Measurements from ENCODE around the gene MEX3B. TPM values are rescaled to one million over a fixed set of nuclear protein-coding genes. Genes with fewer than 3 reads are reported as not detected.
"Not testable (repeated sequence)": the region's sequence is repeated elsewhere in the genome, so short reads cannot be mapped to it uniquely, and the experiment has no call there.

Gene MEX3B
- total RNA-seq, 2 experiments from 2014 or later, result 5.8 to 8.7 TPM

- no peaks in the 10 kb centered on the region for H3K9me2 ChIP-seq (ENCODE audit: insufficient read depth, low read length)
- H3K9me3 ChIP-seq (ENCODE audit: low read length), result no peaks in the 10 kb centered on the region
- ChIA-PET CTCF (ENCODE audit: unreplicated experiment) (no interaction called here), POLR2A (interaction anchor here (0.7 kb wide), 1 partner anchor 109 kb away, joined by 3 read pairs; no protein-coding TSS in a partner anchor)
- no peak overlapping the region for H3K4me2 ChIP-seq (ENCODE audit: low read length)
- H2AFZ ChIP-seq (ENCODE audit: low read length), result no peak overlapping the region
- H3K27ac ChIP-seq (ENCODE audit: low read depth, low read length, poor library complexity, severe bottlenecking), result no peak overlapping the region
- H3K4me1 ChIP-seq (ENCODE audit: insufficient read depth, low read length, poor library complexity, severe bottlenecking), result no peaks in the 10 kb centered on the region
- DNase-seq (ENCODE audit: low spot score), result no peak
- H3K79me2 ChIP-seq (ENCODE audit: insufficient read depth, low read depth, low read length), result no peaks in the 10 kb centered on the region
- no peak overlapping the region for H3K4me3 ChIP-seq (ENCODE audit: low read depth, low read length, poor library complexity, severe bottlenecking)
- intact Hi-C loops (cut with micrococcal nuclease; ENCODE audit: unreplicated experiment), result no loop called here
- no TSS peak for BruUV-seq (replicated peaks)
- H3K36me3 ChIP-seq (ENCODE audit: insufficient read depth, low read length), result no peaks in the 10 kb centered on the region
- TF ChIP-seq EZH2phosphoT487 (IDR thresholded peaks at IDR 0.05; ENCODE audit: borderline replicate concordance, low read depth, low read length), result no peak
- H4K20me1 ChIP-seq (ENCODE audit: insufficient read depth, low read length), result no peaks in the 10 kb centered on the region
Observed at GRCh38 chr15:82031871-82032270, 13.9 kb downstream of the MEX3B start.

GRCh38 chr15:82030176-82030575 is 15.6 kb downstream of the MEX3B start:
- ChIA-PET CTCF (ENCODE audit: unreplicated experiment) (no interaction called here), POLR2A (interaction anchor here (0.8 to 1.4 kb wide), 2 partner anchors 15 to 288 kb away, joined by 3 to 16 read pairs; partner anchors contain the start of gene MEX3B)
- H4K20me1 ChIP-seq (ENCODE audit: insufficient read depth, low read length), result no peaks in the 10 kb centered on the region
- intact Hi-C loops (cut with micrococcal nuclease; ENCODE audit: unreplicated experiment), result no loop called here
- no peaks in the 10 kb centered on the region for H3K79me2 ChIP-seq (ENCODE audit: insufficient read depth, low read depth, low read length)
- no peak overlapping the region for H2AFZ ChIP-seq (ENCODE audit: low read length)
- no peak overlapping the region for H3K4me2 ChIP-seq (ENCODE audit: low read length)
- H3K36me3 ChIP-seq (ENCODE audit: insufficient read depth, low read length), result no peaks in the 10 kb centered on the region
- H3K9me2 ChIP-seq (ENCODE audit: insufficient read depth, low read length), result no peaks in the 10 kb centered on the region
- H3K4me1 ChIP-seq (ENCODE audit: insufficient read depth, low read length, poor library complexity, severe bottlenecking), result no peaks in the 10 kb centered on the region
- H3K27ac ChIP-seq (ENCODE audit: low read depth, low read length, poor library complexity, severe bottlenecking), result no peak overlapping the region
- no peaks in the 10 kb centered on the region for H3K9me3 ChIP-seq (ENCODE audit: low read length)
- BruUV-seq (replicated peaks), result no TSS peak
- no peak overlapping the region for H3K4me3 ChIP-seq (ENCODE audit: low read depth, low read length, poor library complexity, severe bottlenecking)
- DNase-seq (ENCODE audit: low spot score), result no peak
- TF ChIP-seq EZH2phosphoT487 (IDR thresholded peaks at IDR 0.05; ENCODE audit: borderline replicate concordance, low read depth, low read length) (no peak), CTCF (conservative IDR thresholded peaks at IDR 0.05; ENCODE audit: low read length) (no peak)

GRCh38 chr15:82028163-82028562 is 17.7 kb downstream of the MEX3B start:
- POLR2A ChIA-PET, result interaction anchor here (0.6 to 0.7 kb wide), 2 partner anchors 31 to 871 kb away, joined by 3 to 5 read pairs; no protein-coding TSS in a partner anchor
- H4K20me1 ChIP-seq (ENCODE audit: insufficient read depth, low read length); H3K4me2 ChIP-seq (ENCODE audit: low read length); DNase-seq (ENCODE audit: low spot score); H3K4me3 ChIP-seq (ENCODE audit: low read depth, low read length, poor library complexity, severe bottlenecking); H2AFZ ChIP-seq (ENCODE audit: low read length); H3K79me2 ChIP-seq (ENCODE audit: insufficient read depth, low read depth, low read length); H3K9me3 ChIP-seq (ENCODE audit: low read length); H3K4me1 ChIP-seq (ENCODE audit: insufficient read depth, low read length, poor library complexity, severe bottlenecking); intact Hi-C loops (cut with micrococcal nuclease; ENCODE audit: unreplicated experiment); H3K27ac ChIP-seq (ENCODE audit: low read depth, low read length, poor library complexity, severe bottlenecking); H3K36me3 ChIP-seq (ENCODE audit: insufficient read depth, low read length); H3K9me2 ChIP-seq (ENCODE audit: insufficient read depth, low read length); BruUV-seq (replicated peaks): not testable (repeated sequence)
- CTCF ChIA-PET (ENCODE audit: unreplicated experiment), result interaction anchor here (0.7 kb wide), 1 partner anchor 80 kb away, joined by 3 read pairs; no protein-coding TSS in a partner anchor

GRCh38 chr15:82021992-82022391 is 23.8 kb downstream of the MEX3B start:
- H3K36me3 ChIP-seq (ENCODE audit: insufficient read depth, low read length), result no peaks in the 10 kb centered on the region
- BruUV-seq (replicated peaks), result no TSS peak
- no peak overlapping the region for H3K27ac ChIP-seq (ENCODE audit: low read depth, low read length, poor library complexity, severe bottlenecking)
- ChIA-PET CTCF (ENCODE audit: unreplicated experiment) (no interaction called here), POLR2A (no interaction called here)
- DNase-seq (ENCODE audit: low spot score), result no peak
- TF ChIP-seq EZH2phosphoT487 (IDR thresholded peaks at IDR 0.05; ENCODE audit: borderline replicate concordance, low read depth, low read length), result no peak
- no peak for TF ChIP-seq CTCF (conservative IDR thresholded peaks at IDR 0.05; ENCODE audit: low read length)
- no peaks in the 10 kb centered on the region for H3K9me3 ChIP-seq (ENCODE audit: low read length)
- H2AFZ ChIP-seq (ENCODE audit: low read length), result no peak overlapping the region
- no peaks in the 10 kb centered on the region for H3K79me2 ChIP-seq (ENCODE audit: insufficient read depth, low read depth, low read length)
- H3K4me2 ChIP-seq (ENCODE audit: low read length), result no peak overlapping the region
- no peaks in the 10 kb centered on the region for H3K9me2 ChIP-seq (ENCODE audit: insufficient read depth, low read length)
- H3K4me1 ChIP-seq (ENCODE audit: insufficient read depth, low read length, poor library complexity, severe bottlenecking), result no peaks in the 10 kb centered on the region
- no peak overlapping the region for H3K4me3 ChIP-seq (ENCODE audit: low read depth, low read length, poor library complexity, severe bottlenecking)
- intact Hi-C loops (cut with micrococcal nuclease; ENCODE audit: unreplicated experiment), result no loop called here
- no peaks in the 10 kb centered on the region for H4K20me1 ChIP-seq (ENCODE audit: insufficient read depth, low read length)
